Measurements from ENCODE around the gene NAV2. TPM values are rescaled to one million over a fixed set of nuclear protein-coding genes. Genes with fewer than 3 reads are reported as not detected.

NAV2 gene
- total RNA-seq, 1 experiment from 2014 or later, result 46.3 TPM

DNA sequence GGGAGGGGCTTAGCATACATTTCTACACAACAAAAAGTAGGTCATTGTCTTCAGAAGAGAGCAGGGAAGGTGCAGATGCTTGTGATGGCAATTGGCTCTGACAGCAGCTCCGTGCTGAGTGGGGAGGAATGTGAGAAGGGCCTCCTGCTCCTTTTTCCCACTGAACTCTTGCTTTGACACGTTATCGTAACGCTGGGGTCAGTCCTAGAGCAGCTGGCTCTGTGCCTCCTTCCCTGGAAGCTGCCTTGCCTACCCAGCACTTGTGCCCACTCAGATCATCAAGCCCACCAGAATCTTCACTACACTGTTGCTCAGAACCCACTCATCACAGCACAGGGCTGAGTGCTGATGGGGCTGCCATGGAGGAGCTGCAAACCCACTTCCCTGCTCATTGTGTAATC, 14.9 kb upstream of the NAV2 start:
- no peak overlapping the region for H2BK120ac ChIP-seq (ENCODE audit: low read depth, low read length, poor library complexity, severe bottlenecking)
- H3K4me1 ChIP-seq (ENCODE audit: insufficient read depth, low read length), result peaks cover 4% of the 10 kb centered on the region; the same call in 1 of the 2 replicates
- no peak overlapping the region for H3K14ac ChIP-seq (ENCODE audit: insufficient read depth, low read length)
- no peak overlapping the region for H2BK15ac ChIP-seq (ENCODE audit: low read depth, low read length)
- H3K56ac ChIP-seq (ENCODE audit: insufficient read length, low read depth, low read length), result no peak overlapping the region
- no peak overlapping the region for H2AFZ ChIP-seq (ENCODE audit: low read length)
- no peak for DNase-seq
- Mint-ChIP-seq H3K27me3 (ENCODE audit: low read depth) (peaks cover 15% of the 10 kb centered on the region), H3K36me3 (ENCODE audit: insufficient read depth in 1 of 3, low read depth in 3 of 3) (no peaks in the 10 kb centered on the region), H3K27ac (peak overlapping the region in 2 of 3 experiments; percentile 90; a peak in 4 of 7 replicates), H3K4me3 (no peak overlapping the region), H3K4me1 (peaks cover 22 to 35% of the 10 kb centered on the region in 2 experiments), H3K9me3 (peaks cover 0 to 3% of the 10 kb centered on the region in 2 experiments; a peak in 2 of 5 replicates)
- WGBS (ENCODE audit: extremely low coverage, insufficient read length, low lambda C conversion rate), result no CpG with 5 or more reads among the region's 4 CpGs
- no peaks in the 10 kb centered on the region for H3K79me2 ChIP-seq (ENCODE audit: insufficient read depth, low read length)
- no peak overlapping the region for H4K5ac ChIP-seq (ENCODE audit: insufficient read length, low read depth, low read length)
- no peak overlapping the region for H3K27ac ChIP-seq (ENCODE audit: insufficient read length, low read depth, low read length)
- TF ChIP-seq, protein P1, sequence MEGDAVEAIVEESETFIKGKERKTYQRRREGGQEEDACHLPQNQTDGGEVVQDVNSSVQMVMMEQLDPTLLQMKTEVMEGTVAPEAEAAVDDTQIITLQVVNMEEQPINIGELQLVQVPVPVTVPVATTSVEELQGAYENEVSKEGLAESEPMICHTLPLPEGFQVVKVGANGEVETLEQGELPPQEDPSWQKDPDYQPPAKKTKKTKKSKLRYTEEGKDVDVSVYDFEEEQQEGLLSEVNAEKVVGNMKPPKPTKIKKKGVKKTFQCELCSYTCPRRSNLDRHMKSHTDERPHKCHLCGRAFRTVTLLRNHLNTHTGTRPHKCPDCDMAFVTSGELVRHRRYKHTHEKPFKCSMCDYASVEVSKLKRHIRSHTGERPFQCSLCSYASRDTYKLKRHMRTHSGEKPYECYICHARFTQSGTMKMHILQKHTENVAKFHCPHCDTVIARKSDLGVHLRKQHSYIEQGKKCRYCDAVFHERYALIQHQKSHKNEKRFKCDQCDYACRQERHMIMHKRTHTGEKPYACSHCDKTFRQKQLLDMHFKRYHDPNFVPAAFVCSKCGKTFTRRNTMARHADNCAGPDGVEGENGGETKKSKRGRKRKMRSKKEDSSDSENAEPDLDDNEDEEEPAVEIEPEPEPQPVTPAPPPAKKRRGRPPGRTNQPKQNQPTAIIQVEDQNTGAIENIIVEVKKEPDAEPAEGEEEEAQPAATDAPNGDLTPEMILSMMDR (conservative IDR thresholded peaks at IDR 0.05), result no peak
- no peak overlapping the region for H2BK20ac ChIP-seq (ENCODE audit: low read depth, low read length, poor library complexity, severe bottlenecking)
- H2BK5ac ChIP-seq (ENCODE audit: insufficient read length, low read length), result no peak overlapping the region
- no peak overlapping the region for H2AK5ac ChIP-seq (ENCODE audit: insufficient read length, low read length)
- no peak overlapping the region for H3K9ac ChIP-seq (ENCODE audit: extremely low read depth, insufficient read length, low read length)
- no peak overlapping the region for H3T11ph ChIP-seq (ENCODE audit: low read length)
- no peak overlapping the region for H4K8ac ChIP-seq (replicated peaks; ENCODE audit: insufficient read length, low read depth, low read length)
- H2BK12ac ChIP-seq (ENCODE audit: insufficient read length, low read depth, low read length), result no peak overlapping the region
- H3K27me3 ChIP-seq (ENCODE audit: insufficient read depth, low read length), result no peaks in the 10 kb centered on the region
- H4K91ac ChIP-seq (ENCODE audit: insufficient read length, low read depth, low read length), result no peak overlapping the region
- H3K23me2 ChIP-seq (ENCODE audit: insufficient read length, low read depth, low read length, poor library complexity, severe bottlenecking), result no peaks in the 10 kb centered on the region
- H3K79me1 ChIP-seq (ENCODE audit: insufficient read depth, low read depth, low read length, poor library complexity, severe bottlenecking), result no peaks in the 10 kb centered on the region
- H3K18ac ChIP-seq (ENCODE audit: insufficient read length, low read depth, low read length), result no peak overlapping the region
- H4K20me1 ChIP-seq (ENCODE audit: control insufficient read depth, insufficient read depth, insufficient read length), result no peaks in the 10 kb centered on the region
- no peaks in the 10 kb centered on the region for H3K9me3 ChIP-seq (ENCODE audit: control insufficient read depth, low read depth, low read length)
- no peak overlapping the region for H3K23ac ChIP-seq (ENCODE audit: insufficient read length, low read depth, low read length)
- H3K4me2 ChIP-seq (ENCODE audit: insufficient read depth, insufficient read length, low read length), result no peak overlapping the region
- H3K4ac ChIP-seq (ENCODE audit: low read depth, low read length), result no peak overlapping the region
